Measurements from ENCODE around the gene ZNF417.
"Not testable (repeated sequence)": the region's sequence is repeated elsewhere in the genome, so short reads cannot be mapped to it uniquely, and the experiment has no call there.

ZNF417 gene

DNA sequence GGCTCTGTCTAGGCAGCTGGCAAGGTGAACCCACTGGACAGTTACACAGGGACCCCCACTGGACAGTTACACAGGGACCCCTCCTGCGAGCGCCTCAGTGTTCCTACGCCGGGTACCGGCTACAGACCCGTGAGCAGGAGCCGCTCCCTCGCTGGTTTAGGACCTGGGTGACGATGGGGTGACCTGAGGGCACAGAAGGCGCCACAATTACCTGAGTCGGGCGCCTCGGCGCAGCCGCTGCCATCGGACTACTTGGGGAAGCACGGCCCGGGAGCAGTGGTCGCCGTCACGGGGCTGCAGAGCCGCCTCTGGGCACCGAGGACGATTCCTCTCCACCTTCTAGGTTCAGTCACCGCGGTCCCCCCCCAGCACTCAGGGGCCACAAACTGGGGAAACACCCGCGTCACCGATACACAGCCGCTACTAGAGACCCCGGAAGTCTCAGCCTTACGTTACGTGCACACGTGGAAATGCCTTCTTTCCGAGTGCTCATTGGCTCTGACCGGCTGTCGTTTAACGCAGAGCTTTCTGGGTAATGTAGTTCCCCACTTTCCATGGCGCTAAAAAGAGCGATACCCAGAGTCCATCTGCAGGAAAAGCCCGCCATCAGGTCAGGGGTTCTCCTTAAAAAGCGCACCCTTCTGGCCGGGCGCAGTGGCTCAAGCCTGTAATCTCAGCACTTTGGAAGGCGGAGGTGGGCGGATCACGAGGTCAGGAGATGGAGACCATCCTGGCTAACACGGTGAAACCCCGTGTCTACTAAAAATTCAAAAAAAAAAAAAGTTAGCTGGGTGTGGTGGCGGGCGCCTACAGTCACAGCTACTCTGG is at the start of gene ZNF417:
Gene ZNF417 (minus strand): TSS at position 425 of the 828 bp plus-strand sequence. CDS start 181 bp downstream, at position 244.
- Histone ChIP-seq H2AFZ (ENCODE audit: low read length) (peak within 1 kb of the TSS; percentile 47; the same call in 1 of the 2 replicates), H3K9ac (ENCODE audit: low read length) (peak within 1 kb of the TSS; percentile 97), H3K36me3 (ENCODE audit: insufficient read depth, low read length) (peaks cover 35% of the 10 kb centered on the region), H3K4me3 (ENCODE audit: low read depth, low read length, poor library complexity, severe bottlenecking) (peak within 1 kb of the TSS; percentile 99), H3K4me2 (ENCODE audit: low read length) (peak within 1 kb of the TSS; percentile 89)
- not testable (repeated sequence) for H3F3A ChIP-seq (ENCODE audit: insufficient read depth, low read length); H3K27me3 ChIP-seq (ENCODE audit: insufficient read depth, low read length); H4K20me1 ChIP-seq (ENCODE audit: insufficient read depth, low read length); H3K4me1 ChIP-seq (ENCODE audit: insufficient read depth, low read length, severe bottlenecking); H3K79me2 ChIP-seq (ENCODE audit: insufficient read depth, low read length); H3K9me2 ChIP-seq (ENCODE audit: low read depth, low read length); H3K27ac ChIP-seq (ENCODE audit: low read depth, low read length, poor library complexity, severe bottlenecking); H3K9me3 ChIP-seq (ENCODE audit: low read length)
- TF ChIP-seq, protein P1, sequence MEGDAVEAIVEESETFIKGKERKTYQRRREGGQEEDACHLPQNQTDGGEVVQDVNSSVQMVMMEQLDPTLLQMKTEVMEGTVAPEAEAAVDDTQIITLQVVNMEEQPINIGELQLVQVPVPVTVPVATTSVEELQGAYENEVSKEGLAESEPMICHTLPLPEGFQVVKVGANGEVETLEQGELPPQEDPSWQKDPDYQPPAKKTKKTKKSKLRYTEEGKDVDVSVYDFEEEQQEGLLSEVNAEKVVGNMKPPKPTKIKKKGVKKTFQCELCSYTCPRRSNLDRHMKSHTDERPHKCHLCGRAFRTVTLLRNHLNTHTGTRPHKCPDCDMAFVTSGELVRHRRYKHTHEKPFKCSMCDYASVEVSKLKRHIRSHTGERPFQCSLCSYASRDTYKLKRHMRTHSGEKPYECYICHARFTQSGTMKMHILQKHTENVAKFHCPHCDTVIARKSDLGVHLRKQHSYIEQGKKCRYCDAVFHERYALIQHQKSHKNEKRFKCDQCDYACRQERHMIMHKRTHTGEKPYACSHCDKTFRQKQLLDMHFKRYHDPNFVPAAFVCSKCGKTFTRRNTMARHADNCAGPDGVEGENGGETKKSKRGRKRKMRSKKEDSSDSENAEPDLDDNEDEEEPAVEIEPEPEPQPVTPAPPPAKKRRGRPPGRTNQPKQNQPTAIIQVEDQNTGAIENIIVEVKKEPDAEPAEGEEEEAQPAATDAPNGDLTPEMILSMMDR (IDR thresholded peaks at IDR 0.05; ENCODE audit: low read length) = peak; percentile 52

DNA sequence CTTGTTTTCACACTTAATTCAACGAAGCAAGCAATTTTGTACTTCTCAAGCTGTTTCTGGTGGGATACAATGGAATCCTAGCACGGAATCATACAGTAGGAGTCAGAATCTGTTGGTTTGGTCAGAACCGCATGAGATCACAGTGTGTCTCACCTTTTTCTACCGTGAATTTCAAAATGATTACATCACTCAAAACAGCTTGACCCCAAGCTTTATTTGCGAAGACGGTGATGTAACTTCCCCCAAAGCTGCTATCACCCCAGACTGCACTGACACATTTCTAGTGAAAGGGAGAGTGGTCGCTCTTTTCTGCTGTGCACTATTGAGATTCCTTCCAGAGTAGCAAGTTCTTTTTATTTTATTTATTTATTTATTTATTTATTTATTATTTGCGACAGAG is 48.4 kb upstream of the ZNF417 start:
- TF ChIP-seq EZH2 (IDR thresholded peaks at IDR 0.05; ENCODE audit: borderline replicate concordance, low read length) = no peak
- TF ChIP-seq, protein P1 (IDR thresholded peaks at IDR 0.05; ENCODE audit: low read length) = no peak
- Histone ChIP-seq H3K79me2 (ENCODE audit: insufficient read depth, low read length) (no peaks in the 10 kb centered on the region), H3K9ac (ENCODE audit: low read length) (no peak overlapping the region), H4K20me1 (ENCODE audit: insufficient read depth, low read length) (no peaks in the 10 kb centered on the region), H3K36me3 (ENCODE audit: insufficient read depth, low read length) (no peaks in the 10 kb centered on the region), H3K9me2 (ENCODE audit: low read depth, low read length) (no peaks in the 10 kb centered on the region), H3K4me2 (ENCODE audit: low read length) (no peak overlapping the region), H2AFZ (ENCODE audit: low read length) (no peak overlapping the region), H3K9me3 (ENCODE audit: low read length) (peaks cover 12% of the 10 kb centered on the region; the same call in 1 of the 2 replicates), H3K27me3 (ENCODE audit: insufficient read depth, low read length) (no peaks in the 10 kb centered on the region), H3K4me1 (ENCODE audit: insufficient read depth, low read length, severe bottlenecking) (no peaks in the 10 kb centered on the region), H3K4me3 (ENCODE audit: low read depth, low read length, poor library complexity, severe bottlenecking) (no peak overlapping the region), H3K27ac (ENCODE audit: low read depth, low read length, poor library complexity, severe bottlenecking) (no peak overlapping the region), H3F3A (ENCODE audit: insufficient read depth, low read length) (no peaks in the 10 kb centered on the region; the same call in 1 of the 2 replicates)

DNA sequence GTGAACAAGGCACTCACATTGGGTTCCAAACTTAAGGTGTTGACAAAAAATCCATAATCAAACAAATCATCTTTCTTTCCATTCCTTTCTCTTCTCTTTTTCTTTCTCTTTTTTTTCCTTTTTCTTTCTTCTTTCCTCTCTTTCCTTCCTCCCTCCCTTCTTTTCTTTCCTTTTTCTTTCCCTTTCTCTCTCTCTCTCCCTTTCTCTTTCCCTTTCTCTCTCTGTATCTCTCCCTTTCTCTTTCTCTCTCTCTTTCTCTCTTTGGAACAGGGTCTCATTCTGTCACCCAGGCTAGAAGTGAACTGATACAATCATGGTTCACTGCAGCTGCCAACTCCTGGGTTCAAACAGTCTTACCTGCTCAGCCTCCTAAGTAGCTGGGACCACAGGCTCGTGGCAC is 45.4 kb upstream of the ZNF417 start:
- no peaks in the 10 kb centered on the region for H3K79me2 ChIP-seq (ENCODE audit: insufficient read depth, low read length)
- no peak overlapping the region for H2AFZ ChIP-seq (ENCODE audit: low read length)
- no peaks in the 10 kb centered on the region; the same call in 1 of the 2 replicates for H3F3A ChIP-seq (ENCODE audit: insufficient read depth, low read length)
- no peak overlapping the region for H3K27ac ChIP-seq (ENCODE audit: low read depth, low read length, poor library complexity, severe bottlenecking)
- H3K9ac ChIP-seq (ENCODE audit: low read length) = no peak overlapping the region
- no peaks in the 10 kb centered on the region for H3K9me2 ChIP-seq (ENCODE audit: low read depth, low read length)
- H3K4me3 ChIP-seq (ENCODE audit: low read depth, low read length, poor library complexity, severe bottlenecking) = no peak overlapping the region
- no peaks in the 10 kb centered on the region for H3K27me3 ChIP-seq (ENCODE audit: insufficient read depth, low read length)
- no peaks in the 10 kb centered on the region for H4K20me1 ChIP-seq (ENCODE audit: insufficient read depth, low read length)
- H3K9me3 ChIP-seq (ENCODE audit: low read length) = peaks cover 14% of the 10 kb centered on the region; the same call in 1 of the 2 replicates
- no peak overlapping the region for H3K4me2 ChIP-seq (ENCODE audit: low read length)
- TF ChIP-seq EZH2 (IDR thresholded peaks at IDR 0.05; ENCODE audit: borderline replicate concordance, low read length) = no peak
- TF ChIP-seq, protein P1 (IDR thresholded peaks at IDR 0.05; ENCODE audit: low read length) = no peak
- H3K4me1 ChIP-seq (ENCODE audit: insufficient read depth, low read length, severe bottlenecking) = no peaks in the 10 kb centered on the region
- H3K36me3 ChIP-seq (ENCODE audit: insufficient read depth, low read length) = no peaks in the 10 kb centered on the region
